Loucy (cell line): Measurements from ENCODE around the gene KREMEN1.

Source experiments
- H2AFZ ChIP-seq: fragments of 200-600 bp; sonication (generic); 2 replicates; pipeline ENCODE4 v1.6.0; 2016; ENCODE audit warnings: antibody characterized with exemption, mild to moderate bottlenecking, low read length, moderate library complexity
- H3F3A ChIP-seq: fragments of 200-600 bp; 2 replicates; pipeline ENCODE4 v1.6.0; 2016; ENCODE audit warnings: antibody characterized with exemption, low read depth, mild to moderate bottlenecking
- H3K27me3 ChIP-seq: fragments of 200-600 bp; sonication (generic); 2 replicates; pipeline ENCODE4 v1.6.1; 2014; ENCODE audit warnings: low read length, mild to moderate bottlenecking; ENCODE audit not compliant: insufficient read depth, poor library complexity, severe bottlenecking
- H3K36me3 ChIP-seq: fragments of 200-600 bp; sonication (generic); 2 replicates; pipeline ENCODE4 v1.6.1; 2016; ENCODE audit warnings: low read length; ENCODE audit not compliant: insufficient read depth
- H3K4me1 ChIP-seq: fragments of 200-600 bp; sonication (generic); 2 replicates; pipeline ENCODE4 v1.5.1; 2014; ENCODE audit warnings: low read length, mild to moderate bottlenecking; ENCODE audit not compliant: insufficient read depth, poor library complexity, severe bottlenecking
- H3K4me2 ChIP-seq: fragments of 200-600 bp; sonication (generic); 2 replicates; pipeline ENCODE4 v1.6.0; 2014; ENCODE audit warnings: antibody characterized with exemption, low read length, low read depth, mild to moderate bottlenecking; ENCODE audit not compliant: poor library complexity, severe bottlenecking
- H3K4me3 ChIP-seq: fragments of 200-600 bp; sonication (generic); 2 replicates; pipeline ENCODE4 v1.5.1; 2014; ENCODE audit warnings: low read length, mild to moderate bottlenecking, mixed read lengths; ENCODE audit not compliant: poor library complexity, severe bottlenecking
- H3K79me2 ChIP-seq: fragments of 200-600 bp; sonication (generic); 2 replicates; pipeline ENCODE4 v1.6.1; 2014; ENCODE audit warnings: low read length; ENCODE audit not compliant: insufficient read depth
- H3K9ac ChIP-seq: fragments of 200-600 bp; sonication (generic); 2 replicates; pipeline ENCODE4 v1.6.0; 2014; ENCODE audit warnings: mild to moderate bottlenecking, low read depth, low read length, moderate library complexity; ENCODE audit not compliant: poor library complexity, severe bottlenecking
- H3K9me2 ChIP-seq: fragments of 200-600 bp; sonication (generic); replicated peaks from 2 replicates; pipeline ENCODE4 v1.6.1; 2016; ENCODE audit warnings: low read depth, low read length, mixed read lengths
- H3K9me3 ChIP-seq: fragments of 200-600 bp; sonication (generic); 2 replicates; pipeline ENCODE4 v1.6.1; 2014; ENCODE audit warnings: mild to moderate bottlenecking, antibody characterized with exemption, low read length, low read depth; ENCODE audit not compliant: insufficient read depth
- H4K20me1 ChIP-seq: fragments of 200-600 bp; sonication (generic); 2 replicates; pipeline ENCODE4 v1.6.0; 2014; ENCODE audit warnings: antibody characterized with exemption, low read length, mild to moderate bottlenecking; ENCODE audit not compliant: insufficient read depth, poor library complexity, severe bottlenecking
- EZH2phosphoT487 ChIP-seq: fragments of 200-600 bp; IDR thresholded peaks from 2 replicates; pipeline ENCODE4 v1.6.1; 2018; ENCODE audit warnings: antibody characterized with exemption, mild to moderate bottlenecking, moderate library complexity, borderline replicate concordance
- TF ChIP-seq, protein P1 (sequence below): fragments of 200-600 bp; sonication (generic); conservative IDR thresholded peaks from 2 replicates; pipeline ENCODE4 v1.5.1; 2014; ENCODE audit warnings: mild to moderate bottlenecking, antibody characterized with exemption, low read length

The KREMEN1 gene

DNA sequence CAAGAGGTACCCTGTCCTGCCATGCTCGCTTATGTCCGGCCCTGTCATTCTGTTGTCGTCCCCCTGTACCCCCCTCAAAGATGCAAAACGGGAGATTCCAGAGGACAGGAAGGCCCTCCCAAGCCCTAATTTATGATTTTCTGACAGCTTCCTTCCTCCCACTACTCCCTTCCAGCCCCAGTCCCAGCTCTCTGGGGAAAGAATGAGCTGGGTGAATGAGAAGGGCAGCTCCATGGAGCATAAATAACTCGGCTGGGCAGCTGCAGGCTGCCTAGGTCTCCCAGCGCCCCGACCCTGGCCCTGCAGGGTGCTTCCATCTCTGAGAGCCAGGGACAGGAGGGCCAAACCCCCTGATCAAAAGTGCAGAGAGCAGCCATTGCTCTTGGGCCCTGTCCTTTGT lies 128.9 kb downstream of the KREMEN1 start:
- H3K9me2 ChIP-seq: no peaks in the 10 kb centered on the region
- TF ChIP-seq EZH2phosphoT487: no peak
- TF ChIP-seq, protein P1, sequence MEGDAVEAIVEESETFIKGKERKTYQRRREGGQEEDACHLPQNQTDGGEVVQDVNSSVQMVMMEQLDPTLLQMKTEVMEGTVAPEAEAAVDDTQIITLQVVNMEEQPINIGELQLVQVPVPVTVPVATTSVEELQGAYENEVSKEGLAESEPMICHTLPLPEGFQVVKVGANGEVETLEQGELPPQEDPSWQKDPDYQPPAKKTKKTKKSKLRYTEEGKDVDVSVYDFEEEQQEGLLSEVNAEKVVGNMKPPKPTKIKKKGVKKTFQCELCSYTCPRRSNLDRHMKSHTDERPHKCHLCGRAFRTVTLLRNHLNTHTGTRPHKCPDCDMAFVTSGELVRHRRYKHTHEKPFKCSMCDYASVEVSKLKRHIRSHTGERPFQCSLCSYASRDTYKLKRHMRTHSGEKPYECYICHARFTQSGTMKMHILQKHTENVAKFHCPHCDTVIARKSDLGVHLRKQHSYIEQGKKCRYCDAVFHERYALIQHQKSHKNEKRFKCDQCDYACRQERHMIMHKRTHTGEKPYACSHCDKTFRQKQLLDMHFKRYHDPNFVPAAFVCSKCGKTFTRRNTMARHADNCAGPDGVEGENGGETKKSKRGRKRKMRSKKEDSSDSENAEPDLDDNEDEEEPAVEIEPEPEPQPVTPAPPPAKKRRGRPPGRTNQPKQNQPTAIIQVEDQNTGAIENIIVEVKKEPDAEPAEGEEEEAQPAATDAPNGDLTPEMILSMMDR: no peak
- peaks cover 30% of the 10 kb centered on the region for H3F3A ChIP-seq
- peaks cover 75% of the 10 kb centered on the region for H3K4me1 ChIP-seq
- H3K9me3 ChIP-seq: no peaks in the 10 kb centered on the region
- peak overlapping the region; percentile 74 for H3K4me2 ChIP-seq
- H3K4me3 ChIP-seq: peak overlapping the region; percentile 58
- peaks cover 50% of the 10 kb centered on the region for H3K79me2 ChIP-seq
- peaks cover 6% of the 10 kb centered on the region for H3K27me3 ChIP-seq
- peak overlapping the region; percentile 80 for H3K9ac ChIP-seq
- H3K36me3 ChIP-seq: no peaks in the 10 kb centered on the region
- H2AFZ ChIP-seq: no peak overlapping the region
- no peaks in the 10 kb centered on the region for H4K20me1 ChIP-seq

DNA sequence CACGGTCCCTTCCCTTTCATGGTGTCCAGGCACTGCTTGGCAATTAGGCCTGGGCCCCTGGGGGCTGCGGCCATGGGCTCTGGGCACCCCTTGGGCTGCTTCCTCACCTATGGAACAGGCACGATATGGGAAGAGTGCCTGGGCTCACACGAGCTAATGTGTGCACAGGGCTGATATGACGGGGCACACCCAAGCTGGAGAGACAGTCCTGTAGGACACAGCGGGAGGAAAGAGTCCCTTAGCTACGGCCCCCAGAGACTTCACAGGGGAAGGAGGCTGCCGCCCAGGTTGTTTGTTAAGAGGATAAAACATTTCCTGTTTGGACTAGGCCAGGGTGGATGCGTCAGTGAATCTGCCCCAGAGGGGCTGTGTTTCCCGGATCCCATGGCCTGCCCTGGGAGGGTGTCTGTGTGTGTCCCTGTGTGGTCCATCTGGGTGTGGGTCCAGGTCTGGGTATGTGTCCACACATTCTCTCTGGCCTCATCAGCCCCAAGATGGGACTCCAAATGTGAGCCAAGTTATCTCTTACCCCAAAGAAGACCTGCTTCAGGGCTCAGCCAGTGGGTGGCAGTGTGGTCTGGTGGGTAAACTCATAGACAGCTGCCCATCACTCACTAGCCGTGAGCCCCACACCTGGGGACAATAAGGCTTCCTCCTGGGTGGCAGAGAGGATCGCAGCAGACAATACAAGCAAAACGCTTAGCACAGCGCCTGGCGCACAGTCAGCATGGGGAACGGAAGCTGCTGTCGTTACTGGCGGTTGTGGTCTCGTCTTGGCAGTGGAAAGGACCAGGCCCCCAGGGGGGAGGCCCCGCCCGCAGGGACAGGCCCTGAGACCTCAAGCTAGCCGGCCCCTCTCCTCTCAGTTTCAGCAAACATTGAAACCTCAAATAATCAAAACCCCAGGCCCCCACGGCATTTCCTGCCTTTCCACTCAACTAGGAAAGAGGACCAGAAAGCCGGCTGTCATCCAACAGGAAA lies 129.7 kb downstream of the KREMEN1 start:
- TF ChIP-seq EZH2phosphoT487: no peak
- TF ChIP-seq, protein P1: peak; percentile 78
- H3K4me1 ChIP-seq: peaks cover 77% of the 10 kb centered on the region
- peak overlapping the region; percentile 68 for H3K4me3 ChIP-seq
- peak overlapping the region; percentile 74 for H3K4me2 ChIP-seq
- no peaks in the 10 kb centered on the region for H3K9me2 ChIP-seq
- H3K27me3 ChIP-seq: peaks cover 6% of the 10 kb centered on the region
- peak overlapping the region; percentile 80 for H3K9ac ChIP-seq
- no peaks in the 10 kb centered on the region for H3K9me3 ChIP-seq
- no peak overlapping the region for H2AFZ ChIP-seq
- peaks cover 57% of the 10 kb centered on the region for H3K79me2 ChIP-seq
- H4K20me1 ChIP-seq: peaks cover 7% of the 10 kb centered on the region
- peaks cover 30% of the 10 kb centered on the region for H3F3A ChIP-seq
- no peaks in the 10 kb centered on the region for H3K36me3 ChIP-seq

DNA sequence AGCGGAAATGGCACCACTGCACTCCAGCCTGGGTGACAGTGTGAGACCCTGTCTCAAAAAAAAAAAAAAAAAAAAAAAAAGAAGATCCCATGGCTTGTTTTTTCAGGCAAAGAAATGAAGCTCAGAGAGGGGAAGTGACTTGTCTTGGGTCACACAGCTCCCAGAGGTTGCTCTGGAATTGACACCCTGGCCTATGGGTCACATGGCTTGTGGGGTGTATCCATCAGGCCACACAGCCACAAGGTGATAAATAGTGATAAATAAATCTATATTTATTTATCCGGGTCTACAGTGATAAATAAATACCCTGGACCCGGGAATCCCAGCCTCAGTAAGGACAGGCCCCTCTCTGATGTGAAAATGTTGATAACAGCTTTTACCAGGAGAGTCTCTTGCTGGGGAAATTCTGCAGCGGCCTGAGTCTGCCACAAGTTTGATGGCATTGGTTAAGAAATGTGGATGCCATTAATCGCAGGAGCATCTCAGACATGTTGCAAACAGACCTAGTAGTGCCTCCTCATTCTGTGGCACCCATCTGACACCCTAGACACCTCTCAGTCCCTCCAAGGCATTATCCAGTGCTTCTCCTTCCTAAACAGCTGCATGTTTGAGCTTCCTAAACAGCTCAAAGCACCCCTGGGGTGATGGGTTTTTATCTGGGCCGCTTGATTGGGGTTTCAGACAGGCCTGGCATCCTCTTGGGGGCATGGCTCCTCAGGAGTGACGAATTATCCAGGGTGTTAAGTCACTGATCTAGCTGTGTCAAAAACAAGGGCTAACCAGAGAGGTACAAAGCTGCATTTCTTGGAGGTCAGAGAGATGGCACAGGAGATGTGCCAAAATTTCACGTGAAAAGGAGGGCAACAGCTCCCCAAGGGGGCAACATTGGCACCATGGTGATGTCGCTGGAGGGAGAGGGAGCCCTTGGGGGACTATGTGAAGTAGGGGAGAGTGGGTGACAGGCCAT lies 130.9 kb downstream of the KREMEN1 start:
- Histone ChIP-seq H3K9ac (peak overlapping the region; percentile 80), H3K36me3 (no peaks in the 10 kb centered on the region), H3K4me2 (peak overlapping the region; percentile 70), H3K27me3 (peaks cover 6% of the 10 kb centered on the region), H3K4me3 (peak overlapping the region; percentile 68), H3K9me3 (no peaks in the 10 kb centered on the region), H3K9me2 (no peaks in the 10 kb centered on the region), H3K4me1 (peaks cover 73% of the 10 kb centered on the region), H2AFZ (no peak overlapping the region), H3K79me2 (peaks cover 60% of the 10 kb centered on the region), H4K20me1 (peaks cover 9% of the 10 kb centered on the region), H3F3A (peaks cover 30% of the 10 kb centered on the region)
- no peak for TF ChIP-seq EZH2phosphoT487
- TF ChIP-seq, protein P1: peak; percentile 38
